Non-pigmented ciliary epithelial cell (primary cell): Measurements from ENCODE around the gene ETF1.

Experiments used
- DNase-seq: peaks from one replicate; pipeline ENCODE4 v3.0.0-alpha.2; 2010; ENCODE audit warnings: low read depth

Gene ETF1

GRCh38 chr5:138463419-138464007 lies 79.5 kb downstream of the ETF1 start:
- no peak for DNase-seq

- no peak for DNase-seq
These were observed 81.5 kb downstream of the ETF1 start for GRCh38 chr5:138461343-138462125.

DNA sequence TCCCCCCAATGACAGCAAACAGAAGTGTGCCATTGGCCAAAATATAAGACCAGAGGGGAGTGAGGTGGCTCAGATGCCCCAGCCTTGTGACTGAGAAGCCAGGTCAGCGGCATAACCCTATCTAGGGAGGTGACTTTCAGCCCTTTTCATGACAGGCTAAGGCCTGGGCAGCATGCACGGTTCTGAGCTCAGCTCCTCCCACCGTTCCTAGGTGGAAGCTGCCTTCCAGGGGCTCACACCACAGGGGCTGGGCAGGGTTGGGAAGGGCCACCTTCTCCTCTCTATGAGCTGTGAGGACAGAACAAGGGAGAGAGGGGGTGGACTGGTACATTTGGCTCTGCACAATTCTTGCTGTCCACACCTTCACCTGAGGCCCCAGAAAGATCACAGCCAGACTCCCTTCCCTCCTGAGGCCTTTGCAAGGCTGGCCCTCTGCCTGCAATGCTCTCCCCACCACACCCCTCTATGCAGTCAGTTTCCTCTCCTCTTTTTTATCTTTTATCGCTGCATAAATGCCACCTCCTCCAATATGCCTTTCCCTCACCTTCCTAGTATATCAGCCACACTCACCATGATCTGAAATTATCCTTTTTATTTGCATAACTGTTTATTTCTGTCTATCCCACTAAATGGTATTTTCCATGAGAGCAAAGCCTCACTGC lies 82.9 kb downstream of the ETF1 start:
- no peak for DNase-seq

DNA sequence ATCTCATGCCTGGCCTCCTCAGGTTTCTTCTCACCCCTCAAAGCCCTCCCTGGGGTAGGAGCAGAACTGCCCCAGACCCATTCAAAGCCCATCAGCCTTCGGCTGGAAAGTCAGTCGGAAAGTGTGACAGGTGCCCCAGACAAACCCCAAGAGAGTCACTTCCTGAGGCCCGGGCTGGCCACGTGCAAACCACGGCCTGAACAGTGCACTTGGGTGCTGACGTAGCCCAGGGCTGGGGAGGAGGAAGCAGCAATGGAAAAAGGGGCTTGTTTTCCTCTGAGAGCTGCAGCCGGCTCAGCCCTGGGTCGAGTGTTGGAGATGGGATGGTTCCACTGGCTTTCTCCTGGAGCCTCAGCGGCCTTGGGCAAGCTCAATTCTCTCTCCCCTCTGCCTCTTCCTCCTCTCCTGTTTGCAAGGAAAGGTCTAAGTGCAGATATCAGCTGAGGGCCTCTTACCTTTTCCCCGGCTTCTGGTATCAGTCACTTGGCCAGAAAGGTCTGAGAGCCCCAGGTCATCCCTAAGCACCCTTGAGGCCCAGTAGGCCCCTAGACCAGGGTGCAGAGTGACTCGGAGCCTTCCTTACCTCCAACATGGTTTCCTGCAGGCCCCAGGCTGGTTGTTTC lies 83.6 kb downstream of the ETF1 start:
- DNase-seq: no peak

DNA sequence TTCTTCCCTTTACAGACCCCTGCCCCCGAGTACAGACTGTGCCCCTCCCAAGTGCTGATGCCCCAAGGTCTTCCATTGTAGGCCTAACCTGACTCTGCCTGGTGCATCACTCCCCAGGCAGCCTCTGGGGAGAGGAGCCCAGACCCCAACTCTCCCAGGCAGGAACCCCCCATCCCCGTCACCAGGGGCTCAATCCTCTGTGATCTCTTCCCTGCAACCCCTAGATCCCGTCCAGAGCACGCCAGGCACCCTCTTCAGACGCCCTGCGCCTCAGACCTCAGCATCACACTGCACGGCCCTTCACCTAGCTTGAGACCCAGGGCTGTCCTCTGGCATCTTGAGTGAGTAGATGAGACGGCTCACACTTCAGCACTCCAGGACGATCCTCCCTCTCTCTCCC lies 84.2 kb downstream of the ETF1 start:
- DNase-seq: no peak

GRCh38 chr5:138458384-138458783 lies 84.7 kb downstream of the ETF1 start:
- no peak for DNase-seq

DNA sequence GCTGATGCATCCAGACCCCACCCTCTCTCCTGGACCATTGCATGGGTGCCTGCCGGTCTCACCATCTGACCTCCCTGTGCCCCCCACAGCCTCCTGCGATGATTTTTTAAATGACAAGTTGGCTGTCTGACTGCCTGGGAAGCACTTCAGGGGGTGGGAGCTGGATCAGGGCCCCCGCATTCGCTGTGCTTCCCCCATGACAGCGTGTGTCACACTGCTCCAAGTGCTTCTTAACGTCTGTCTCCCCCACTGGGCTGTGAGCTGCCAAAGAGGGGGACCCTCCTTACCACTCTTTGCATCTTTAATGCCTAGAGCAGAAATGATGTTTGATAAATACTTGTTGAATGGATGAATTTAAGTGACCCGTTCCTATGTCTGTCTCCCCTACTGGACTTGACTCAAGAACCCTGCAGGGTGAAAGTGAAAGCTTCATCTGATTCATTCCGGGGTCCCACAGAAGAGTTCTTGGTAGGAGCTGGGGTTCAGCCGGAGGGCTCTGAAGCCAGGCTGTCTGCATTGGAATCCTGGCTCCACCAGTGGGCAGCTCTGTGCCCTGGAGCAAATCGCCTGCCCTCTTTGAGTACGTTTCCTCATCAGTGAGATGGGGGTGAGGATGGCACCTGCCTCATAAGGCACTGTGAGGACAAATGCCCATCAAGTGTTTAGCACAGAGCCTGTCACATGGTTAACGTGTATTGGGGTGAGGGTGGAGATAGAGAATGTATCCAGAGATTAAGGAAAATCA lies 85.3 kb downstream of the ETF1 start:
- no peak for DNase-seq
